HepG2 (cell line): Measurements from ENCODE around the gene ELOVL5. TPM values are rescaled to one million over a fixed set of nuclear protein-coding genes. Genes with fewer than 3 reads are reported as not detected.

Experiments used
- ARID2 ChIP-seq: sonication (generic); formaldehyde crosslinking; IDR thresholded peaks from 2 replicates; pipeline ENCODE4 v1.8.1; 2022; ENCODE audit warnings: mild to moderate bottlenecking, missing genetic modification reagents, borderline replicate concordance
- ARNTL ChIP-seq: sonication (generic); formaldehyde crosslinking; IDR thresholded peaks from 2 replicates; pipeline ENCODE4 v1.4.0; 2020; ENCODE audit warnings: mild to moderate bottlenecking, missing genetic modification reagents
- CCAR2 ChIP-seq: fragments of 200-400 bp; formaldehyde crosslinking; optimal IDR thresholded peaks from 2 replicates; pipeline ENCODE3; 2018; ENCODE audit warnings: low read depth, mild to moderate bottlenecking, low read length, moderate library complexity
- IRF1 ChIP-seq: sonication (generic); formaldehyde crosslinking; IDR thresholded peaks from 2 replicates; pipeline ENCODE4 v1.4.0; 2020; ENCODE audit warnings: low read depth, mild to moderate bottlenecking, missing genetic modification reagents
- JDP2 ChIP-seq: sonication (generic); formaldehyde crosslinking; IDR thresholded peaks from 2 replicates; pipeline ENCODE4 v1.8.1; 2022; ENCODE audit warnings: missing genetic modification reagents, borderline replicate concordance
- KAT8 ChIP-seq: IDR thresholded peaks from 2 replicates; pipeline ENCODE4 v1.6.1; 2016; ENCODE audit warnings: missing genetic modification reagents, missing compliant biosample characterization
- KLF12 ChIP-seq: sonication (generic); formaldehyde crosslinking; IDR thresholded peaks from 2 replicates; pipeline ENCODE4 v1.4.0; 2020; ENCODE audit warnings: missing genetic modification reagents, borderline replicate concordance
- NFRKB ChIP-seq: fragments of 450-650 bp; IDR thresholded peaks from 2 replicates; pipeline ENCODE4 v1.6.1; 2017
- PHF20 ChIP-seq: sonication (generic); formaldehyde crosslinking; IDR thresholded peaks from 2 replicates; pipeline ENCODE4 v1.5.0; 2020; ENCODE audit warnings: mild to moderate bottlenecking, missing genetic modification reagents
- POGK ChIP-seq: sonication (generic); formaldehyde crosslinking; conservative IDR thresholded peaks from 2 replicates; pipeline ENCODE4 v1.8.0; 2022; ENCODE audit warnings: mild to moderate bottlenecking, moderate library complexity, missing genetic modification reagents
- PRPF4 ChIP-seq: fragments of 200-400 bp; formaldehyde crosslinking; IDR thresholded peaks from 2 replicates; pipeline ENCODE4 v1.6.1; 2016; ENCODE audit warnings: low read length, low read depth; ENCODE audit not compliant: poor library complexity, severe bottlenecking
- SRF ChIP-seq: IDR thresholded peaks from 2 replicates; pipeline ENCODE4 v1.6.1; 2011; ENCODE audit warnings: mild to moderate bottlenecking, low read depth, low read length, moderate library complexity
- STAT5B ChIP-seq: sonication (generic); formaldehyde crosslinking; IDR thresholded peaks from 2 replicates; pipeline ENCODE4 v1.4.0; 2020; ENCODE audit warnings: missing genetic modification reagents
- ZBTB26 ChIP-seq: IDR thresholded peaks from 2 replicates; pipeline ENCODE4 v1.6.1; 2016; ENCODE audit warnings: missing compliant biosample characterization, missing genetic modification reagents, borderline replicate concordance
- ZFP90 ChIP-seq: sonication (generic); formaldehyde crosslinking; IDR thresholded peaks from 2 replicates; pipeline ENCODE4 v1.8.0; 2022; ENCODE audit warnings: missing genetic modification reagents, mild to moderate bottlenecking, inconsistent platforms, borderline replicate concordance
- ZNF225 ChIP-seq: sonication (generic); formaldehyde crosslinking; IDR thresholded peaks from 2 replicates; pipeline ENCODE4 v1.4.0; 2020; ENCODE audit warnings: mild to moderate bottlenecking, missing genetic modification reagents
- ZNF280B ChIP-seq: sonication (generic); formaldehyde crosslinking; IDR thresholded peaks from 2 replicates; pipeline ENCODE4 v1.5.0; 2020; ENCODE audit warnings: missing genetic modification reagents, mild to moderate bottlenecking, borderline replicate concordance
- ZNF414 ChIP-seq: sonication (generic); formaldehyde crosslinking; IDR thresholded peaks from 2 replicates; pipeline ENCODE4 v1.5.0; 2020; ENCODE audit warnings: missing genetic modification reagents
- ZNF441 ChIP-seq: sonication (generic); formaldehyde crosslinking; IDR thresholded peaks from 2 replicates; pipeline ENCODE4 v1.7.0; 2021; ENCODE audit warnings: missing genetic modification reagents, borderline replicate concordance
- ZNF547 ChIP-seq: sonication (generic); formaldehyde crosslinking; IDR thresholded peaks from 2 replicates; pipeline ENCODE4 v1.5.1; 2020; ENCODE audit warnings: mild to moderate bottlenecking, missing genetic modification reagents
- ZNF816 ChIP-seq: sonication (generic); formaldehyde crosslinking; IDR thresholded peaks from 2 replicates; pipeline ENCODE4 v1.8.0; 2022; ENCODE audit warnings: missing genetic modification reagents, mild to moderate bottlenecking, borderline replicate concordance
- ZSCAN12 ChIP-seq: sonication (generic); formaldehyde crosslinking; IDR thresholded peaks from 2 replicates; pipeline ENCODE4 v1.9.0; 2021; ENCODE audit warnings: mild to moderate bottlenecking, missing genetic modification reagents
- ZSCAN21 ChIP-seq: sonication (generic); formaldehyde crosslinking; IDR thresholded peaks from 2 replicates; pipeline ENCODE4 v1.8.0; 2022; ENCODE audit warnings: mild to moderate bottlenecking, missing genetic modification reagents, moderate library complexity, borderline replicate concordance
- ZSCAN9 ChIP-seq: IDR thresholded peaks from 2 replicates; pipeline ENCODE4 v1.6.1; 2016; ENCODE audit warnings: borderline replicate concordance
- polyA plus RNA-seq, 8 experiments: library from polyadenylated mRNA; depleted of rRNA in 3 of 8; stranded (reverse) in 7 of 8; unstranded in 1 of 8; fragments of >200 nt; fragmentation: Illumina TruSeq in 4 of 8; extraction: Trizol in 4 of 8; gene quantifications; 2 replicates each; pipeline versions ENCODE4 v1.2.1 to v1.2.3, GENCODE V29; 2011 to 2016; ENCODE audit warnings: low read depth in 4 of 8, missing spikeins in 1 of 8, mixed read lengths in 1 of 8; ENCODE audit not compliant: insufficient read depth in 1 of 8
- total RNA-seq, 5 experiments: library from RNA; depleted of rRNA; stranded (reverse); fragments of >200 nt; fragmentation: Illumina TruSeq; extraction: Trizol; gene quantifications; 2 replicates each; pipeline ENCODE4 v1.2.3, GENCODE V29; 2016; ENCODE audit warnings: low read depth in 1 of 5

The ELOVL5 gene
- total and polyA plus RNA-seq, 2 of the 13 experiments (the other 11 are each of a cell fraction or from before 2014, with no cell fraction given): 50.1 to 72.4 TPM

GRCh38 chr6:53348371-53349208 is at the start of gene ELOVL5 (continued):
- TF ChIP-seq ZBTB26 (peak; percentile 73; the same call in 1 of the 2 replicates), STAT5B (CRISPR knock-in tag) (no peak), PRPF4 (no peak), ARID2 (CRISPR knock-in tag) (no peak), CCAR2 (no peak), ARNTL (no peak), ZNF225 (CRISPR knock-in tag) (peak; percentile 76), IRF1 (0 out of 2 replicates have a peak, but pooled peaks have one; percentile 66), KAT8 (CRISPR knock-in tag) (peak; percentile 81), ZNF816 (CRISPR knock-in tag) (peak; percentile 95), ZSCAN9 (CRISPR knock-in tag) (no peak; the same call in 1 of the 2 replicates), ZNF414 (CRISPR knock-in tag) (no peak), POGK (peak; percentile 54; the same call in 1 of the 2 replicates), SRF (no peak), ZSCAN21 (CRISPR knock-in tag) (peak; percentile 78; the same call in 1 of the 2 replicates), ZNF547 (CRISPR knock-in tag) (peak; percentile 85; the same call in 1 of the 2 replicates), ZFP90 (no peak), PHF20 (CRISPR knock-in tag) (no peak), ZSCAN12 (0 out of 2 replicates have a peak, but pooled peaks have one; percentile 78), ZNF280B (CRISPR knock-in tag) (peak; percentile 46; the same call in 1 of the 2 replicates), KLF12 (CRISPR knock-in tag) (no peak), JDP2 (CRISPR knock-in tag) (no peak), NFRKB (no peak), ZNF441 (CRISPR knock-in tag) (peak; percentile 86)
